GM18519 (cell line): ENCODE results near the gene LHX3.
"Not testable (repeated sequence)": the region's sequence is repeated elsewhere in the genome, so short reads cannot be mapped to it uniquely, and the experiment has no call there.

Experiments used
- ATAC-seq: cut with Tn5 transposase; IDR thresholded peaks from one replicate; pipeline ENCODE4 v1.9.1; 2021; ENCODE audit warnings: mild to moderate bottlenecking, moderate library complexity; ENCODE audit not compliant: unreplicated experiment, low FRiP score

Gene LHX3

GRCh38 chr9:136242918-136243525, 38.1 kb upstream of the LHX3 start:
- ATAC-seq = no peak

- no peak for ATAC-seq
Observed at GRCh38 chr9:136242248-136242647, 37.3 kb upstream of the LHX3 start.

- no peak for ATAC-seq
Observed at GRCh38 chr9:136241542-136241941, 36.6 kb upstream of the LHX3 start.

- ATAC-seq = no peak
Observed at GRCh38 chr9:136240941-136241340, 36.0 kb upstream of the LHX3 start.

- ATAC-seq = no peak
Observed at GRCh38 chr9:136239983-136240330, 35.0 kb upstream of the LHX3 start.

GRCh38 chr9:136239135-136239982, 34.4 kb upstream of the LHX3 start:
- no peak for ATAC-seq

- ATAC-seq = no peak
Observed at GRCh38 chr9:136238342-136238732, 33.4 kb upstream of the LHX3 start.

GRCh38 chr9:136237486-136238341, 32.8 kb upstream of the LHX3 start:
- ATAC-seq = no peak

- ATAC-seq = not testable (repeated sequence)
Observed at GRCh38 chr9:136236471-136237410, 31.8 kb upstream of the LHX3 start.

- ATAC-seq = no peak
Observed at GRCh38 chr9:136235709-136236455, 31.0 kb upstream of the LHX3 start.

GRCh38 chr9:136235171-136235570, 30.2 kb upstream of the LHX3 start:
- ATAC-seq = no peak

- ATAC-seq = no peak
Observed at GRCh38 chr9:136234597-136234996, 29.7 kb upstream of the LHX3 start.

- no peak for ATAC-seq
Observed at GRCh38 chr9:136233868-136234267, 28.9 kb upstream of the LHX3 start.

- ATAC-seq = no peak
Observed at GRCh38 chr9:136233411-136233810, 28.5 kb upstream of the LHX3 start.

GRCh38 chr9:136232969-136233368, 28.0 kb upstream of the LHX3 start:
- ATAC-seq = no peak

- no peak for ATAC-seq
Observed at GRCh38 chr9:136231478-136232297, 26.8 kb upstream of the LHX3 start.

- no peak for ATAC-seq
Observed at GRCh38 chr9:136230773-136231172, 25.8 kb upstream of the LHX3 start.

- no peak for ATAC-seq
Observed at GRCh38 chr9:136230365-136230764, 25.4 kb upstream of the LHX3 start.
